ENCODE measurements around the gene JKAMP. TPM values are rescaled to one million over a fixed set of nuclear protein-coding genes. Genes with fewer than 3 reads are reported as not detected.
A peak's percentile ranks its signal among the peaks of the same experiment; 100 is the strongest.

JKAMP gene
- total RNA-seq, 2 donors from 2014 or later, result 38.0 to 66.0 TPM

- H3K27me3 ChIP-seq, result no peaks in the 10 kb centered on the region
- H3K9me3 ChIP-seq, result no peaks in the 10 kb centered on the region
- DNase-seq (ENCODE audit: low spot score), result no peak
- TF ChIP-seq CTCF (IDR thresholded peaks at IDR 0.05), result no peak
- no peak overlapping the region for H3K27ac ChIP-seq
- H3K36me3 ChIP-seq, result no peaks in the 10 kb centered on the region
- peaks cover 0 to 6% of the 10 kb centered on the region in 2 donors for H3K4me1 ChIP-seq
- H3K4me3 ChIP-seq, result no peak overlapping the region
Measured at GRCh38 chr14:59450716-59451115, 33.6 kb upstream of the JKAMP start.

GRCh38 chr14:59451849-59452248 is 32.5 kb upstream of the JKAMP start:
- H3K36me3 ChIP-seq, result peaks cover 2% of the 10 kb centered on the region
- no peak for DNase-seq (ENCODE audit: low spot score)
- TF ChIP-seq CTCF (IDR thresholded peaks at IDR 0.05), result no peak
- H3K4me3 ChIP-seq, result no peak overlapping the region
- no peaks in the 10 kb centered on the region for H3K27me3 ChIP-seq
- H3K9me3 ChIP-seq, result no peaks in the 10 kb centered on the region
- peaks cover 0 to 6% of the 10 kb centered on the region in 2 donors for H3K4me1 ChIP-seq
- H3K27ac ChIP-seq, result no peak overlapping the region

GRCh38 chr14:59454139-59454538 is 30.2 kb upstream of the JKAMP start:
- peak overlapping the region; percentile 37 to 75 for H3K27ac ChIP-seq
- no peaks in the 10 kb centered on the region for H3K9me3 ChIP-seq
- no peak for TF ChIP-seq CTCF (IDR thresholded peaks at IDR 0.05)
- H3K36me3 ChIP-seq, result peaks cover 5% of the 10 kb centered on the region
- no peaks in the 10 kb centered on the region for H3K27me3 ChIP-seq
- H3K4me1 ChIP-seq, result peaks cover 0 to 6% of the 10 kb centered on the region in 2 donors
- no peak overlapping the region for H3K4me3 ChIP-seq
- peak; percentile 73 for DNase-seq (ENCODE audit: low spot score)

GRCh38 chr14:59455411-59455810 is 28.9 kb upstream of the JKAMP start:
- Histone ChIP-seq H3K27ac (peak overlapping the region in 1 of 2 donors; percentile 75), H3K4me3 (no peak overlapping the region), H3K36me3 (peaks cover 5% of the 10 kb centered on the region), H3K4me1 (peaks cover 0 to 6% of the 10 kb centered on the region in 2 donors), H3K9me3 (no peaks in the 10 kb centered on the region), H3K27me3 (no peaks in the 10 kb centered on the region)
- no peak for DNase-seq (ENCODE audit: low spot score)
- no peak for TF ChIP-seq CTCF (IDR thresholded peaks at IDR 0.05)

- H3K36me3 ChIP-seq, result peaks cover 5% of the 10 kb centered on the region
- no peak overlapping the region for H3K27ac ChIP-seq
- H3K4me1 ChIP-seq, result peaks cover 0 to 7% of the 10 kb centered on the region in 2 donors
- H3K27me3 ChIP-seq, result no peaks in the 10 kb centered on the region
- no peak overlapping the region for H3K4me3 ChIP-seq
- DNase-seq (ENCODE audit: low spot score), result no peak
- H3K9me3 ChIP-seq, result no peaks in the 10 kb centered on the region
- TF ChIP-seq CTCF (IDR thresholded peaks at IDR 0.05), result no peak
Measured at GRCh38 chr14:59458486-59458885, 25.8 kb upstream of the JKAMP start.

GRCh38 chr14:59460378-59460777 is 23.9 kb upstream of the JKAMP start:
- no peak for TF ChIP-seq CTCF (IDR thresholded peaks at IDR 0.05)
- Histone ChIP-seq H3K27me3 (no peaks in the 10 kb centered on the region), H3K4me1 (peaks cover 0 to 9% of the 10 kb centered on the region in 2 donors), H3K4me3 (no peak overlapping the region), H3K36me3 (peaks cover 5% of the 10 kb centered on the region), H3K27ac (no peak overlapping the region), H3K9me3 (no peaks in the 10 kb centered on the region)
- no peak for DNase-seq (ENCODE audit: low spot score)
